ENCODE results near the gene TAPT1.
A peak's percentile ranks its signal among the peaks of the same experiment; 100 is the strongest.

DNA sequence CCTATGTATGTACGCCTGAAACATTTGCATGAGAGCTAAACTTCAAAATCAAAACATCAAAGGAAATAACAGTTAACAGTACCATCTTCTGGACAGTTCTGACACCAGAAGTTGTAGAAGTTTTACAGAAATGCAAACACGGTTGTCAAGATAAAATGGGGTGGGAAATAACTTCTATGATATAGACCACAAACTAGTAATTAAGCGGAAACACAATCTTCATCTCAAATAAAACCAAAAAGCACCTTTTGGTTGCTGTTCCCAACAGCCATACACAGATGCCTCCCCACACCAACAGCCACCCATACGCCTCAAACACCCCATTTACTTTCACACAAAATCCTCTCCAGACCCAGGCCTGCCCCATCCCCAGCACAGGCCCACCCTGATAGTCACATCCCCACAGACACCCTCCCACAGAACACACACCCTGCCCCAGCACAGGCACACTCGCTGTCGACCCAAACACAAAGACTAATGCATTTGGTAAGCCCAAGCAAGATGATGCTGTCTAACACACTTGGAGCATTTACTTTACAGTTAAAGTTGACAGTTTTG is 64.3 kb downstream of the TAPT1 start:
- TF ChIP-seq GABPB1 (CRISPR knock-in tag; IDR thresholded peaks at IDR 0.05) (no peak), ZNF747 (CRISPR knock-in tag; IDR thresholded peaks at IDR 0.05; ENCODE audit: borderline replicate concordance) (no peak), PCBP2 (optimal IDR thresholded peaks at IDR 0.05; ENCODE audit: low read depth, low read length, poor library complexity, severe bottlenecking) (no peak), ZNF510 (CRISPR knock-in tag; IDR thresholded peaks at IDR 0.05; ENCODE audit: low read depth) (no peak), PHB2 (IDR thresholded peaks at IDR 0.05; ENCODE audit: partially characterized antibody) (no peak)
- TF ChIP-seq, protein P1, sequence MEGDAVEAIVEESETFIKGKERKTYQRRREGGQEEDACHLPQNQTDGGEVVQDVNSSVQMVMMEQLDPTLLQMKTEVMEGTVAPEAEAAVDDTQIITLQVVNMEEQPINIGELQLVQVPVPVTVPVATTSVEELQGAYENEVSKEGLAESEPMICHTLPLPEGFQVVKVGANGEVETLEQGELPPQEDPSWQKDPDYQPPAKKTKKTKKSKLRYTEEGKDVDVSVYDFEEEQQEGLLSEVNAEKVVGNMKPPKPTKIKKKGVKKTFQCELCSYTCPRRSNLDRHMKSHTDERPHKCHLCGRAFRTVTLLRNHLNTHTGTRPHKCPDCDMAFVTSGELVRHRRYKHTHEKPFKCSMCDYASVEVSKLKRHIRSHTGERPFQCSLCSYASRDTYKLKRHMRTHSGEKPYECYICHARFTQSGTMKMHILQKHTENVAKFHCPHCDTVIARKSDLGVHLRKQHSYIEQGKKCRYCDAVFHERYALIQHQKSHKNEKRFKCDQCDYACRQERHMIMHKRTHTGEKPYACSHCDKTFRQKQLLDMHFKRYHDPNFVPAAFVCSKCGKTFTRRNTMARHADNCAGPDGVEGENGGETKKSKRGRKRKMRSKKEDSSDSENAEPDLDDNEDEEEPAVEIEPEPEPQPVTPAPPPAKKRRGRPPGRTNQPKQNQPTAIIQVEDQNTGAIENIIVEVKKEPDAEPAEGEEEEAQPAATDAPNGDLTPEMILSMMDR (CRISPR knock-in tag; IDR thresholded peaks at IDR 0.05), result peak; percentile 37
- TF ChIP-seq, protein P2, sequence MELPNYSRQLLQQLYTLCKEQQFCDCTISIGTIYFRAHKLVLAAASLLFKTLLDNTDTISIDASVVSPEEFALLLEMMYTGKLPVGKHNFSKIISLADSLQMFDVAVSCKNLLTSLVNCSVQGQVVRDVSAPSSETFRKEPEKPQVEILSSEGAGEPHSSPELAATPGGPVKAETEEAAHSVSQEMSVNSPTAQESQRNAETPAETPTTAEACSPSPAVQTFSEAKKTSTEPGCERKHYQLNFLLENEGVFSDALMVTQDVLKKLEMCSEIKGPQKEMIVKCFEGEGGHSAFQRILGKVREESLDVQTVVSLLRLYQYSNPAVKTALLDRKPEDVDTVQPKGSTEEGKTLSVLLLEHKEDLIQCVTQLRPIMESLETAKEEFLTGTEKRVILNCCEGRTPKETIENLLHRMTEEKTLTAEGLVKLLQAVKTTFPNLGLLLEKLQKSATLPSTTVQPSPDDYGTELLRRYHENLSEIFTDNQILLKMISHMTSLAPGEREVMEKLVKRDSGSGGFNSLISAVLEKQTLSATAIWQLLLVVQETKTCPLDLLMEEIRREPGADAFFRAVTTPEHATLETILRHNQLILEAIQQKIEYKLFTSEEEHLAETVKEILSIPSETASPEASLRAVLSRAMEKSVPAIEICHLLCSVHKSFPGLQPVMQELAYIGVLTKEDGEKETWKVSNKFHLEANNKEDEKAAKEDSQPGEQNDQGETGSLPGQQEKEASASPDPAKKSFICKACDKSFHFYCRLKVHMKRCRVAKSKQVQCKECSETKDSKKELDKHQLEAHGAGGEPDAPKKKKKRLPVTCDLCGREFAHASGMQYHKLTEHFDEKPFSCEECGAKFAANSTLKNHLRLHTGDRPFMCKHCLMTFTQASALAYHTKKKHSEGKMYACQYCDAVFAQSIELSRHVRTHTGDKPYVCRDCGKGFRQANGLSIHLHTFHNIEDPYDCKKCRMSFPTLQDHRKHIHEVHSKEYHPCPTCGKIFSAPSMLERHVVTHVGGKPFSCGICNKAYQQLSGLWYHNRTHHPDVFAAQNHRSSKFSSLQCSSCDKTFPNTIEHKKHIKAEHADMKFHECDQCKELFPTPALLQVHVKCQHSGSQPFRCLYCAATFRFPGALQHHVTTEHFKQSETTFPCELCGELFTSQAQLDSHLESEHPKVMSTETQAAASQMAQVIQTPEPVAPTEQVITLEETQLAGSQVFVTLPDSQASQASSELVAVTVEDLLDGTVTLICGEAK (IDR thresholded peaks at IDR 0.05), result no peak
- TF ChIP-seq, protein P2 (CRISPR knock-in tag; IDR thresholded peaks at IDR 0.05), result no peak

All from HepG2 (cell line).